Subcutaneous abdominal adipose tissue (tissue), 5 donors: ENCODE measurements around the gene VIT.

ENCODE experiments used
- H3K27ac ChIP-seq: one replicate; pipeline ENCODE4 v1.7.0; 2013; ENCODE audit warnings: low read depth, mild to moderate bottlenecking, inconsistent platforms, low read length, moderate library complexity
- H3K27me3 ChIP-seq, 5 donors: one replicate each; pipeline ENCODE4 v1.7.0; 2013; ENCODE audit warnings: low read length in 5 of 5, inconsistent platforms in 1 of 5; ENCODE audit not compliant: control insufficient read depth in 5 of 5, insufficient read depth in 4 of 5
- H3K36me3 ChIP-seq, 5 donors: one replicate each; pipeline ENCODE4 v1.7.0; 2013; ENCODE audit warnings: low read length in 5 of 5; ENCODE audit not compliant: control insufficient read depth in 5 of 5, insufficient read depth in 5 of 5
- H3K4me1 ChIP-seq, 5 donors: one replicate each; pipeline ENCODE4 v1.7.0; 2013; ENCODE audit warnings: low read length in 5 of 5, mild to moderate bottlenecking in 3 of 5, moderate library complexity in 1 of 5; ENCODE audit not compliant: control insufficient read depth in 5 of 5, insufficient read depth in 5 of 5
- H3K4me3 ChIP-seq, 5 donors: one replicate each; pipeline ENCODE4 v1.7.0; 2013; ENCODE audit warnings: low read length in 5 of 5, low read depth in 1 of 5
- H3K9ac ChIP-seq, 5 donors: one replicate each; pipeline ENCODE4 v1.7.0; 2013; ENCODE audit warnings: low read length in 5 of 5, mild to moderate bottlenecking in 4 of 5, moderate library complexity in 3 of 5
- H3K9me3 ChIP-seq, 5 donors: one replicate each; pipeline ENCODE4 v1.7.0; 2013; ENCODE audit warnings: low read length in 5 of 5; ENCODE audit not compliant: control insufficient read depth in 5 of 5
- donor health status: healthy.
- donor health status: healthy.
- donor health status: healthy.
- donor health status: healthy.
- donor health status: healthy.

Gene VIT, protein sequence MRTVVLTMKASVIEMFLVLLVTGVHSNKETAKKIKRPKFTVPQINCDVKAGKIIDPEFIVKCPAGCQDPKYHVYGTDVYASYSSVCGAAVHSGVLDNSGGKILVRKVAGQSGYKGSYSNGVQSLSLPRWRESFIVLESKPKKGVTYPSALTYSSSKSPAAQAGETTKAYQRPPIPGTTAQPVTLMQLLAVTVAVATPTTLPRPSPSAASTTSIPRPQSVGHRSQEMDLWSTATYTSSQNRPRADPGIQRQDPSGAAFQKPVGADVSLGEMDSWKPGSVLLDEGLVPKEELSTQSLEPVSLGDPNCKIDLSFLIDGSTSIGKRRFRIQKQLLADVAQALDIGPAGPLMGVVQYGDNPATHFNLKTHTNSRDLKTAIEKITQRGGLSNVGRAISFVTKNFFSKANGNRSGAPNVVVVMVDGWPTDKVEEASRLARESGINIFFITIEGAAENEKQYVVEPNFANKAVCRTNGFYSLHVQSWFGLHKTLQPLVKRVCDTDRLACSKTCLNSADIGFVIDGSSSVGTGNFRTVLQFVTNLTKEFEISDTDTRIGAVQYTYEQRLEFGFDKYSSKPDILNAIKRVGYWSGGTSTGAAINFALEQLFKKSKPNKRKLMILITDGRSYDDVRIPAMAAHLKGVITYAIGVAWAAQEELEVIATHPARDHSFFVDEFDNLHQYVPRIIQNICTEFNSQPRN

DNA sequence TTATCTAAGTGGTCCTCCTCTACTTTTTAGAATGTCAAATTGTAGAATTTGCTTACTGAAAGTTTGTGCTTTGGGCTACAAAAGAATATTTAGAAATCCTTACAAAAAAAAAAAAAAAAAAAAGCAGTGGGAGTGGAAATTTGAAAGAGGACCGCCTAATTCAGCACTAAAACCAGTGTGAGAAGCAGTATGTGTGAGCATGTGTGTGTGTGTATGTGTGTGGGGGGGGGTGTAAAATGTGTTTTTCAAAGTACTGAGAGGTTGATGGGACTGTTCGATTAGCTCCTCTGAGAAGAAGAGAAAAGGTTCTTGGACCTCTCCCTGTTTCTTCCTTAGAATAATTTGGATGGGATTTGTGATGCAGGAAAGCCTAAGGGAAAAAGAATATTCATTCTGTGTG, at the start of gene VIT:
TSS of gene VIT (plus strand) at position 175 of the 400 bp plus-strand sequence. CDS start 19,664 bp downstream, outside the sequence.
- peak within 1 kb of the TSS; percentile 51 for H3K27ac ChIP-seq
- H3K4me1 ChIP-seq, result peaks cover 0 to 32% (median 7%) of the 10 kb centered on the region in 5 donors
- no peaks in the 10 kb centered on the region for H3K36me3 ChIP-seq
- H3K9ac ChIP-seq, result peak within 1 kb of the TSS in 2 of 5 donors; percentile 45 to 46
- H3K9me3 ChIP-seq, result no peaks in the 10 kb centered on the region
- peak within 1 kb of the TSS; percentile 39 to 60 (median 46) for H3K4me3 ChIP-seq
- no peaks in the 10 kb centered on the region for H3K27me3 ChIP-seq

DNA sequence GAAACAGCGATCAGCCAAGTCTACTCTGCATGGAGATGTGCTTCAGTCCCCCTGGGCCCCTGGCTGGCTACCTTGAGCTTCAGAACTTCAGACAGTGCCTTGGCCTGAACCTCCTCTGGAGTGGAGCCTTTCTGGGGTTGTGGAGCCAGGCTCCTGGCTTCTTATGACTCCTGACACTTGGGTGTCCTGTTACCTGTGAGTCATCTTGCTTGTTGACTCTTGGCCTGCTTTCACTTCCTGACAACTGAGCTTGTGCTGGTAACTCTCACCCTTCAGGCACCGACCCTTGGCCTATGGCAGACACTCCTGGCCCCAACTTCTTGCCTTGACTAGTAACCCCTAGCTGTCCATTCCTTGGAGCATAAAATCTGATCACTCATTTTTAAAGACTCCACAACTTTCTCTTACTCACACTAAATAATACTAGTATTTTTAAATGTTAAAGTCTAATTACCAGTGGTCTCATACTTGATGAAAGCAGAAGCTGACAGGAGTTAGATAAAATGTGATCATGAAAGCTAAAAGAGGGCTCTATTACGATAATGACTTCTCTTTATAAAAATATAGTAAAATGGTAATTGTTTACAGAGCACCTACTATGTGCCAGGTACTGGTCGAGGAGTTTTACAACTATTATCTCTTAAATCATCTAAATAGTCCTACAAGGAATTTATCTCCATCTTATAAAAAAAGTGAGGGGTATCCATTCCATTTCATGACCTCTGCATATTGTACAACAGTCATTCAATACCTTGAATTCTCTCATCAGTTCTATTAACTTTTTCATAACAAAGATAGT, 46.3 kb upstream of the VIT start:
- Histone ChIP-seq H3K27me3 (no peaks in the 10 kb centered on the region), H3K9ac (no peak overlapping the region), H3K27ac (no peak overlapping the region), H3K4me1 (peaks cover 0 to 3% (median under 1%) of the 10 kb centered on the region in 5 donors), H3K4me3 (no peak overlapping the region), H3K9me3 (peaks cover 0 to 2% (median 0%) of the 10 kb centered on the region in 5 donors), H3K36me3 (no peaks in the 10 kb centered on the region)

DNA sequence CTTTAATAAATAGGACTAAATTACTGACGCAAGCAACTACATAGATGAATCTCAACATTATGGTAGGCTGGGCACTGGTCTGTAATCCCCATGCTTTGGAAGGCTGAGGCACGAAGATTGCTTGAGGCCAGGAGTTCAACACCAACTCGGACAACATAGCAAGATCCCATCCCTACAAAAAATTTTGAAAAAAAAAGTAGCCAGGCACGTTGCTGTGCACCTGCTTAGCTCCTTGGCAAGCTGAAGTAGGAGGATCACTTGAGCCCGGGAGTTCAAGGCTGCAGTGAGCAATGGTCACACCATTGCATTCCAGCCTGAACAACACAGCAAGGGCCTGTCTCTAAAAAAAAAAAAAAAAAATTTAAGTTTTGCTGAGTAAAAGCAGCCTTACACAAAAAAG, 43.4 kb upstream of the VIT start:
- no peaks in the 10 kb centered on the region for H3K9me3 ChIP-seq
- no peaks in the 10 kb centered on the region for H3K36me3 ChIP-seq
- H3K27me3 ChIP-seq, result no peaks in the 10 kb centered on the region
- no peak overlapping the region for H3K27ac ChIP-seq
- no peak overlapping the region for H3K9ac ChIP-seq
- H3K4me3 ChIP-seq, result no peak overlapping the region
- peaks cover 0 to 11% (median 5%) of the 10 kb centered on the region in 5 donors for H3K4me1 ChIP-seq

DNA sequence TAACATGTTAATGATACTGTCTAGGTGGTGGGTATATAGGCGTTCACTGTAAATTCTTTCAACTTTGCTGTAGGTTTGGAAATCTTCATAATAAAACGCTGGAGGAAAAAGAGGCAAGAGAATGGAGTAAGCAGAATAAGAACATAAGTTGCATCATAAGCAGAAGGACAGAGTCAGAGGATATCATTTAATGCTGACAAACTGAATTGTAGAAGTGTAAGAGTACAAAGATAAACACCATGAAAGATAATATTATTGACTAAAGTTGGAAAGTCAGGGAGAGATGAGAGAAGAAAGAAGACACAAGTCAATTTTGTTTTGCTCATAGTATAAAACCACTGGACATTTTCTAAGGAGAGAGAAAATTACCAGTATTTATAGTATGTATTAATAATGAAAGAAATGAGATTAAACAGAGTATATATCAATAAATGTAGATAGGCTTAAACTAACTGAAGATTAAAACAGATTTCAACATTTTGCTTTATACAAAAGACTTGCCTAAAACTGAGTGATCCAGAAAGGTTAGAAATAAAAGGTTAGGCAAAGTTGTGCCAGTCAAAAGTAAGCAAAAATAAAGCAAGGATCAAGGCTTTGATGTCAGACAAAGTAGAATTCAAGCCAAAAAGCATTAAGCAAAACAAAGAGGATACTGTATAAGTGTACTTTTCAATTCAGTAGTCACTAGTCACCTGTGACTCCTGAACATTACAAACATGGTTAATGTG, 42.4 kb upstream of the VIT start:
- Histone ChIP-seq H3K27ac (no peak overlapping the region), H3K4me1 (peaks cover 0 to 11% (median 5%) of the 10 kb centered on the region in 5 donors), H3K27me3 (no peaks in the 10 kb centered on the region), H3K4me3 (no peak overlapping the region), H3K36me3 (no peaks in the 10 kb centered on the region), H3K9me3 (no peaks in the 10 kb centered on the region), H3K9ac (no peak overlapping the region)

DNA sequence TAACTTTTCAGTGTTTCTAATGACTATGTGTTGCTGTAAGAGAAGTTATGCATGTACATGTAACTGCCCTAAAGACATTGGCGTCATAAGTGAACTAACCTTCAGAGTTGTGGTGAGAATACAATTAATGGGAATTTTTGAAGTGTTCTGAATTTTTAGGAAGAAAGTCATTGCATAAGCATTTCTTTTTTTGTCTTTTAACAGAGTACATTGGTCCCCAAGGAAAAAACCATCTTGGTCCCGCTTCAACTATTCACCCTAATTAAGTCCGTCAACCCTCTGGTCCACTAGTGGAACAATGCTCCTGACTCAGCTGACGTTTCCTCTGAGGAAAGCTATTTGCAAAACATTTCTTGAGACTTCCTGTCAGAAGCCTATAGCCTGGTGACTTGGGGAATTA, 41.1 kb upstream of the VIT start:
- Histone ChIP-seq H3K9ac (no peak overlapping the region), H3K27me3 (no peaks in the 10 kb centered on the region), H3K9me3 (no peaks in the 10 kb centered on the region), H3K4me1 (peaks cover 0 to 11% (median 4%) of the 10 kb centered on the region in 5 donors), H3K36me3 (no peaks in the 10 kb centered on the region), H3K27ac (no peak overlapping the region), H3K4me3 (no peak overlapping the region)

DNA sequence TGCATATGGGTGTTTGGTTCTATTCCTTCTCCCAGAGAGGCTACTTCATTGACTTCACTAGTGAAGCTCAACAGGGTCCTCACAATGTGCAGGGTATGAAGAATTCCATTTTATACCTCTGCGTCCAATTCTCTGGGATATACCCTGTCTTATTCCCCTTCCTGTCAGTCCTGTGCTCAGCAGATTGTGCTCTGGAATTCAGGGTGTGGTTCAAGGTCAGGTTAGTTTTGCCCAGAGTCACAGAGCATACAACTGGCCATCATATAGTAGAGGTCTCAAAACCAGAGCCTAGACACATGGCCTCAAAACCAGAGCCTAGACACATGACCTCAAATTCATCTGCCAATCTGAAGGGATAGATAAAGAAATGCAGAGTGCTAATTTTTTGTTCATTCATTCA, 38.8 kb upstream of the VIT start:
- H3K36me3 ChIP-seq, result no peaks in the 10 kb centered on the region
- no peaks in the 10 kb centered on the region for H3K9me3 ChIP-seq
- no peak overlapping the region for H3K27ac ChIP-seq
- H3K27me3 ChIP-seq, result no peaks in the 10 kb centered on the region
- no peak overlapping the region for H3K4me3 ChIP-seq
- H3K9ac ChIP-seq, result no peak overlapping the region
- H3K4me1 ChIP-seq, result peaks cover 0 to 11% (median 4%) of the 10 kb centered on the region in 5 donors

DNA sequence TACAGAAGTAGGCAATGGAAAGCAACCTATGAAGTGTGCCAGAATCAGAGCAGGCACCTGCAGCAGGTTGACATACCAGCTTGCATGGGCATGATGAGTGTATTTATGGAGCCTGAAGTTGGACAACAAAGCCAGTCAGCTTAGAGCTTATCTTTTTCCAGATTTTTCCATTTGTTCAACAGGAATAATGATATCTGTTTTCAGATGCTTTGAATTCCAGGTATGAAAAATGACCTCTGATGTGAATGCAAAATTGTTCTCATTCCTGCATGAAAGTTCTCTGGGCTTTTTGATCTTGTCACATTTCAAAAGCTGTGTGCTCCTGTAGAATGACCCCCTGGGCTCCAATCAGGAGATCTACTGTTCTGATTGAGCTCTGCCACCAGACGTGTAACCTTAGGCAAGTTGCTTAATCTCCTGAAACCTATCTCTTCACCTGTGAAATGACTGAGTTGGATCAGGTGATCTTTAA, 38.2 kb upstream of the VIT start:
- Histone ChIP-seq H3K27ac (no peak overlapping the region), H3K4me3 (no peak overlapping the region), H3K27me3 (no peaks in the 10 kb centered on the region), H3K4me1 (peaks cover 0 to 11% (median 4%) of the 10 kb centered on the region in 5 donors), H3K9me3 (no peaks in the 10 kb centered on the region), H3K9ac (no peak overlapping the region), H3K36me3 (no peaks in the 10 kb centered on the region)

DNA sequence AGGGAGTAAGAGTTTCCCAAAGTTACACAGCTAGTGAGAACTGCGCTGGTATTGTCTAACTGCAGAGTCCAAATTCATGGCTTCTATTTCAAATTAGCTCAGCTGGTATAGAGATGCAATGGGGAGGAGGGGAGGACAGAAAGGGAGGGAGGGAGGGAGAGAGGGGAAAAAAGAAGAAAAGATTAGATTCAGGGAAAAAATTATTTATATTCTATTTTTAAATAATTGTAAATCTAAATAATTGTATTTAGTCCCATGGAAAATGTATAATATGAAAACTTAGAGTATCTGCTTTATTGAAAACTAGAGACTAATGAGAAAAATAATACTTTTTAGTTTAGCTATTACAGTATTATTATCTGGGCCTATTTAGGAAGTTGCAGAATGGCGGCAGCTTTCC, 37.3 kb upstream of the VIT start:
- Histone ChIP-seq H3K9ac (no peak overlapping the region), H3K27ac (no peak overlapping the region), H3K4me1 (peaks cover 0 to 16% (median 8%) of the 10 kb centered on the region in 5 donors), H3K27me3 (no peaks in the 10 kb centered on the region), H3K36me3 (no peaks in the 10 kb centered on the region), H3K9me3 (no peaks in the 10 kb centered on the region), H3K4me3 (no peak overlapping the region)

DNA sequence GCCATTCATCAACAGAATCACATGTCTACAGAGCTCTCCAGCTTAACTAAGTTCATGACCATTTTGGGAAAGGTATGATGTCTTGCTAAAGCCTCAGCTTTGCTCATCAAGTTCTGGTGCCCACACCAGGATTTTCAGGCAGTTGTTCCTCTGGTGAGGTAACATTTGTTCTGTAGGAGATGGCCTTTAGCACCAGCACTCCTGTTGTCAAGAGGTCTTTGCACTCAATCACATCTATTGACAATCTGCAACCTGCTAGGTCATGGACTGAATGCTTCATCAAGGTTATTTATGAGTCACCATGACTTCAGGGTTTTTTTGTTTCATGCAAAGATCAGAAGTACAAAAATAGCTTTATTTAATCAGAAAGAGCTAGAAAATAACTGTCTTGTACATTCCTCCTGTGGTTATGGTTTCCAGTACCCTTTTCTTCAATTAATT, 36.6 kb upstream of the VIT start:
- H3K4me3 ChIP-seq, result no peak overlapping the region
- no peaks in the 10 kb centered on the region for H3K27me3 ChIP-seq
- H3K27ac ChIP-seq, result no peak overlapping the region
- no peak overlapping the region for H3K9ac ChIP-seq
- peaks cover 0 to 16% (median 8%) of the 10 kb centered on the region in 5 donors for H3K4me1 ChIP-seq
- H3K36me3 ChIP-seq, result no peaks in the 10 kb centered on the region
- no peaks in the 10 kb centered on the region for H3K9me3 ChIP-seq
